NCI-H524 treated with DMSO at 0.1 percent for 48 hours (cell line): ENCODE measurements around the gene BLID.

Experiments
- DNase-seq: peaks from one replicate; lab custom pipeline; 2025; lab: John Stamatoyannopoulos, UW

Gene BLID

DNA sequence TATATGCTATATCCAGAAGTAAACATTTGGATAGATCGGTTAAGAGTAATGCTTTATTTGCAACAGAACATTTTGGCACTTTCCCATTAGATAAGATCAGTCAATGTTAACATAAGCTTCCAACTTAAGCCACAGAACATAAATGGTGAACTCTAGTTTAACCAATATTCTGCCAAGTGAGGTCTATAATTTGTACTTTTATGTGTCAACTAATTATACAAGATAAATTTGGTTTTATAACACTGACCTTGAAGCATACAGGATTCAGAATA is 23.5 kb upstream of the BLID start:
- no peak for DNase-seq

DNA sequence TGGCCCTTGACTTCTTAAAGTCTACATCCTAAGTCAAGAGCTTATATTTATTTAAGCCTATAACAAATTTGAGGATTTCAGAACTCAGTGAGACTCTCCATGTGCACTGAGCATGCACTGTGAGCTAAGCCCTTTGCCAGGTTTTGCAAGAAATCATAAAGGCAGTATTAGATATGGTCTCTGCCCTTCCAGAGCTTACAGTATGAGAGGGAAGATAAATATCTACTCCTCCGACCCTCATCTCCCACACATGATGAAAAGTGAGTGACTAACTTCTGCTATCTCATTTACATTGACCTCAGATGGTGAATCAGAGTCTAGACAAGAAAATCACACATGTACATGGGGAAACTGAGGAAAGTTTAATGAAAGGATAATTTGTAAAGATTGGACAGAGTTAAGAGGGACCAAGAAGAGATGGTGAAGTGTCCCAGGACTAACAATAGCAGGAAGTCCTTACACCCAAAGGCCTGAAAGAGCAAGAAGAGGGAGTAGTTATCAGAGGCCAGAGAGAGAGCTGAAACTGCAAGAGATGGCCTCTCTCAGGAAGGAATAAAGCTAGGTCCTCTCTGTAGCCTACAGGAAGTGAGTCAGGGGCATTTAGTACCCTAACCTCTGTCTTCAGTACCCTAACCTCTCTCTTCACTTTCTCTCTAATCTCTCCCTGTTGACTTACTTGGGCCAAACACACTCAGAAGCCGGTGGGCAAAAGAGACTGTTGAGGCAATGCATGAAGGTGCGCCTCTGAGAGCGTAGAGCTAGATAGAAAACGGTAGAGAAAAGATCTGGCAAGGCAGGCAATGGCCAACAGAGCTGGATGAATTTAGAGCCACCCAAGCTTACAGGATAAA is 23.0 kb upstream of the BLID start:
- DNase-seq = no peak

DNA sequence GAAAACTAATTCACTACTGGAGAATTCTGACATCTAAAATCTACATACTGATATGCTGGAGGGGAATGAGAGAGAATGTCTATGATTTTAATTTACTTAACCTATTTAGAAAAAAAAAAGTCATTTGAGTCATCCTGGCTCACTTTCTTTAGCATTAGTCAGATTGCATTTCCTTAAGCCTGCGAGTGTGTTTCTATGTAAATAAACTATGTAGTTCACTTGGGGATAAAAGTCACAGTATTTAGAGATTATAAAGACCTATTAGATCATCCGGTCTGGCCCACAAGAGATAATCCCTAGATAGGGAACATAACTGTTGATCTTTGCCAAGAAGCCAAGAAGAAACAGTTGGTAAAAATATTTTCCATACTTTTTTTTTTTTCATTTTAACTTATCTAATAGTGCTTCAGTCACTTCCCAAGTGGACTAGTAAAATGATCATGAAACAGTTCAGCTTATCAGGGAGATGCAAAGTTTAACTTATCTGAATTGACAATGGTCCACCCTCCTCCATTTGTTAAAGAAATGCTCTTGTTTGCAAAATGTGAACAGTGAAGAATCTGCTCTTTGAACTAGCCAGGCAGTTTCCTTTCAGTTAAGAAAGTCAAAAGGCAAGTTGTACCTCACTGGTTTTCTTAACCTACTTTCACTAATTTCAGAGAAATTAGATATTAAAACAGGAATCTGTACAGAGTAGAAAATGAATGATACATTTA is 21.2 kb upstream of the BLID start:
- no peak for DNase-seq

DNA sequence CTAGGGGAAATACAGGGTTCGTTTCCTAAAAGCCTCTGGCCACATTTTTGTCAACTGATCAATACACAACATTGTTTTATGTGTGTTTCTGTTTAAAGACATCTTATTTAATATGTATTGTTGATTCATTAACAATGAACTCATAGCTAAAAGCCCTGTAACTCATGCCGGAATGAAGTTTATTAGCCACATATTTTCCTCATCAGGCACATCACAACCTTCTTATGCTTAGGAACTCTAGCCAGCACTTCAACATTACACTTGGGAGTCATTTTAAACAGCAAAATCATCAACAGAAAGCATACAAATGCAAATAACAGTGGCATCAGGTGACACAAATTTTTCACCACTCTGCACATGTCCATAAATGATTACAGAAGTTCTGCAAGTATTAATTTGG is 15.1 kb upstream of the BLID start:
- DNase-seq = no peak

DNA sequence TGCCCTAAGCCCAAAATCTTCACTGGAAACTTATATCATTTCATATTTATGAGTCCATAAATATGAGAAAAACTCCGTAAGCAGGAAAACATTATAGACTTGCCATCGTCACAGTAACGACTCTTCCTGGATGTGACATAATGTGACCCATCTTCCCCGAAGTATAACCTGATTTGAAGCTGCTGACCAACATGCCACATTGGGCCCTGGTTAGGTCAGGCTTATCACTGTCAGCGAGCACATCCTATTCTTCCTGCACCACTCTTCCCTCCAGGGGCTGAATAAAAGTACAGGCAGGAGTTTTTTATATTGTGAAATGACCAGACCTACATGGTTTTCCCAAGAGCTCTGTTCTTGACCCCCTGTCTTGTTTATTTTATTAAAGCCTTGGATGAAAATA is 12.1 kb upstream of the BLID start:
- DNase-seq = no peak

DNA sequence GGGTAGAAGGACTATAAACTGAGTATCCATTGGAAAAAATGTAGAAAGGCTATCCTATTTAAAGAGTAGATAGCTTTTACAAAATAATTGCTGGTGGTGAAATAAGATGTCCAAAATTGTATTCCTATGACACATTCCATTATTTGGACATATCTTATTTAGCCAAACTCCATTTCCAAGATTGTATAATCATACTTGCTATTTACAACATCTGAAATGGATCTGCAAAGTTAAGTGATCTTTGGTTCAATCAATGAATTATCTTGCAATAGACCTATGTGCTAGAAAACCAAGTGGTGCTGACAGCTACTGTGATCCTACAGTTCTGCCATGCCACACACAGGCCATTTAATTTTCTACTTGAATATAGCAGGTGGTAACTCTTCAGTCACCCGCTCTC is 11.0 kb upstream of the BLID start:
- DNase-seq = no peak

DNA sequence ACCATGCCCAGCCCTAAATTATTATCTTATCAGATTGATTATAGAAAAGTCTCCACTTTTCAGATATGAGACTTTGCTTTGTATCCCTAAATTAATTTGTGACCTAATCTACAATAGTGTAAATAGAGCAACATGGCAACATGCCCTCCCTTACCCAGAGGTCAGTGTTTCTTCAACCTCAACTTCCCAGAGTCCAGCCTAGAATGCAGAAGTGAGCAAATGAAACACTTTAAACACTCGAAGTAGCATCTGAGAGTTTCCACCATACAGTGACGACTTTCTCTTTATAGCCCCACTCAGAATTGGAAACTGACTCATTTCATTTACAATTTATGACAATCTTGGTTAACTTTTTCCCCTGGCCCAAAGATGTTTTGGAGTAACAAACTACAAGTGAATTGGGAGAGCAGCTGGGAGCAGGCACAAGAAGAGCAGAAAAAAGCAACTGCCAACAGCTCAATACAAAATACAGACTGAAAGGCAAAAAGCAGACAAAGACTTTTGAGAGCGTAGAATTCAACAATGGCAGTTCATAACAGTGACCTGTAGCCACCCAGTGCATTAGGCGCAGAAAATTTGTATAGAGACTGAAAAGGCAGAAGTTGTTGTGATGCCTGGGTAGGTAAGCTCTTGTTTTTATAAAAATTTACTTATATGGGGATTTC is 10.1 kb upstream of the BLID start:
- DNase-seq = no peak

DNA sequence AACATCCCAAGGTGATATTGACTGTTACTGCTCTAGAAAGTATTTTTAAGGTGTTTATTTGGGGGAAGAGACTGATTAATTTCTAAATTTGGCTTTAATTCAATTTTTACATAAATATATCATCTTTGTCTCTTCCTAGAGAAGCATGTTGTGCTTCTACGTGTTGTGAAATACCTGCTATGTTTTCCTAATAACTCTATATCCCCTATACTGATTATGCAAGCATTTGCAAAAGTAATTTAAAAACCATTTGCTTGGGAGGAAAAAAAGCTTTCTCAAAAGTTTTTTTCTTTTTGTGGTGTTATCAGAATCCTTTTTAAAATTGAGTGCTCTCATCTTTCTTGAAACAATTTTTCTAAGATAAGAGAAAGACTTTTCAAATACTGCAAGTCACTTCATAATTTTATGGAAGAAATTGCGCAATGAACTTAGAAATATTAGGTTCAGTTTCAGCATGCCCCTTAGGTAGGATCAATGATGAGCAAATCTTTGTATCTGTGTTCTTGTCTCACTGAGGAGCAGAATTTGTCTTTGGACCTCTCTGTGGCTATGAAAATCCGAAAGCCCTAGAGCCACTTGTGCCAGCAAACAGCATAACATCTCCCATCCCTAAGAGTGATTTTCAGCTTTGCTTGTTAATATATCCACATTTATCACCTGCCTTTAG is 7.4 kb upstream of the BLID start:
- no peak for DNase-seq

DNA sequence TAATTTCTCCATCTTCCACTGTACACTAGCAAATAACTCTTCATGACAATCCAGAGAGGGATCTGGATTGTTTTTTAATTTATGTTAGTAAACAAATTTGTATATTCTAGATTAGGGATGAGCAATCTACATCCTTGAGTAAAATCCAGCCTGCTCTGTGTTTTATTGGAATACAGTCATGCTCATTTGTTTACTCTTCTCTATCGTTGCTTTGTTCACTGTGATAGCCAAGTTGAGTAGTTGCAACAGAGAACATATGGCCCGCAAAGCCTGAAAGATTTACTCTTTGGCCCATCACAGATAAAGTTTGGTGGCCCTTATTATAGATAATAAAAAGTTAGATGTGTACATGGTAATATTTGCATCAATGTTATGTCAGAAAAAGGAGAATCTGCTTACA is 6.2 kb upstream of the BLID start:
- no peak for DNase-seq

DNA sequence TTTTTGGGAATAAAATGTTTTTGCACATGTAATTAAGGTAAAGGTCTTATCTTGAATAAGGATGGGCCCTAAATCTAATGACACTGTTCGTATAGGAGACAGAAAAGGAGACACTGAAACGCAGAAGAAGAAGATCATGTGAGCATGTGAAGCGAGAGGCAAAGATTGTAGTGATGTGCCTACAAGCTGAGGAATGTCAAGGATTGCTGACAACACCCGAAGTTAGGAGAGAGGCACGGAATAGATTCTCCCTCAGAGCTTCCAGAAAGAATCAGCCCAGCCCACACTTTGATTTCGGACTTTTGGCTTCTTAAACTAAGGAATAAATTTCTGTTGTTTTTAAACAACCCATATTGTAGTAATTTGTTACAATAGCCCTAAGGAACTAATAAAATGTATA is 4.1 kb upstream of the BLID start:
- DNase-seq = no peak

DNA sequence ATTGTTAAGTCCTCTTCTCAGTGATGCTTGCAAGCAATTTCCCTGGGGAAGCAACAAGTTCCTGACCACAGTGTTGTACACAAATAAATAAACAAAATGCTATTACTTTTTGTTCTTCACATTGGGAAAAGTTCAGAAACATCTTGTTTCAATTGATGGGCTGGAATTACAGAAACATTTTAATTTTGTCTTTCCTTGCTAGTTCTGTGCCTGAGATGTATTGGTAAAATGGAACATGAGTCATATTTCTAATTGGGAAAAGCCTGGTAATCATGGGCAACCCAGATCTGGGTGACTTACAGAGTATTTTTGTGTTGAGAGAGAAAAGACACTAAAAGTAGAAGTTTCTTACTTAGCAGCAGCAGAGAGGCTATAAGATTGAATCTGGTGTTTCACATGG is 576 bp upstream of the BLID start:
- DNase-seq = no peak

DNA sequence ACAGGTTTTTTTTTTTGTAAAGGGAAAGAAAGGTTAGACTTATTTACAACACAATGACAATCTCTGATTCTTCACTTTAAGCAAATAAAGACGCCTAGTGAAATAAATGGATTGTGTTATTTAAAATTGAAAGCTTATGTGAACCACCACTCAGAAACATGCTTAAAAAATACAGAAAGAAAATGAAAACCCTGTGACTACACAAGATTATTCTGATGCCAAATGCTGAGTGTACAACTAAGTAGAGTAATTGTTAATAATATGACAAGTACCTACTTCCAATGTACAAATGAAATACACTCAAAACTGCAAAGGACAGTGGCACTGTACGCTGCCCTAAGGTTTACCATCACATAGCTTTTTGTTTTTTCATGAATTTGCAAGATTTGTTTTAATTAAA is 1.0 kb downstream of the BLID start:
- DNase-seq = no peak

DNA sequence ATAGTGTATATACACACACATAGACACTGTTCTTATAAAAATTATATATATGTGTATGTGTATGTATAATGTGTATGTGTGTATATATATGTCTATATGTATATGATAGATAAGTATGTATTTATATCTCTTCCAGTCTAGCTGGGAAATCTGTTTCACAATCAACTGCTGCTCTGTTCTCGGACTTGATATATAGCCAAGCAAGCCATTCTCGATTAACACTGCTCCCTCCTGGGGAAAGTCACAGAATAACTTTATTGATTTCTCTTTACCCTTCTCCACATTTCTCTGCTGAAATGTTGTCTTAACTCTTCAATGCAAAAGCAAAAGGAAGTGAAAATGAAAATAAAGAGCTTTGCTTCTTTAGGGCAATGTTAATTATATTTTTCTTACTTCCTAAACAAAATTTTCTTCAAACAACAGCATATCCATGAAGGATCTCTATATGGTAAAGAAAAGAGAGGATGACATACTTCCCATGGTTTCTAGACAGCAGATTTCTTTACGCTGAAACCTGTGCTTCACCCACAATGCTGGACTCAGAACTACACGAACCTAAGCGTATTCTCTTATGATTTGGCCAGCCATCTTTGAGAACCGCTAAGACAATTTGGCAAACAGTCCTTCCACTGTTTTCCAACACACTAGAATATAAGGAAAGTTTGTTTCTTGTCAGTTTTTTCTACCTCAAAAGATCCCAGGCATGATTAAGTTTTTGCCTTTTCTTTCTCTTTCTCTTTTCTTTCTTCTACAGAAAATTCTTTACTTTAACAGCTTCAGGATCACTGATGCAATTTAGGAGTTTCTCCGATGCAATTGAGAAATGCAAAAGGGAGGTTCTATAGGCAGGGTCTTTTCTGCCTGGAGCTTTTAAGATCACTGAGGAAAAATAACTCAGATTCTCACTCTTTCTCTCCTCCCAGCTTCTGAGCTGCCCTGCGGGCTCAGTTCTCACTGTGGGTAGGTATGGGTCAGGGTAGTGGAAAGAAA is 1.9 kb downstream of the BLID start:
- no peak for DNase-seq

DNA sequence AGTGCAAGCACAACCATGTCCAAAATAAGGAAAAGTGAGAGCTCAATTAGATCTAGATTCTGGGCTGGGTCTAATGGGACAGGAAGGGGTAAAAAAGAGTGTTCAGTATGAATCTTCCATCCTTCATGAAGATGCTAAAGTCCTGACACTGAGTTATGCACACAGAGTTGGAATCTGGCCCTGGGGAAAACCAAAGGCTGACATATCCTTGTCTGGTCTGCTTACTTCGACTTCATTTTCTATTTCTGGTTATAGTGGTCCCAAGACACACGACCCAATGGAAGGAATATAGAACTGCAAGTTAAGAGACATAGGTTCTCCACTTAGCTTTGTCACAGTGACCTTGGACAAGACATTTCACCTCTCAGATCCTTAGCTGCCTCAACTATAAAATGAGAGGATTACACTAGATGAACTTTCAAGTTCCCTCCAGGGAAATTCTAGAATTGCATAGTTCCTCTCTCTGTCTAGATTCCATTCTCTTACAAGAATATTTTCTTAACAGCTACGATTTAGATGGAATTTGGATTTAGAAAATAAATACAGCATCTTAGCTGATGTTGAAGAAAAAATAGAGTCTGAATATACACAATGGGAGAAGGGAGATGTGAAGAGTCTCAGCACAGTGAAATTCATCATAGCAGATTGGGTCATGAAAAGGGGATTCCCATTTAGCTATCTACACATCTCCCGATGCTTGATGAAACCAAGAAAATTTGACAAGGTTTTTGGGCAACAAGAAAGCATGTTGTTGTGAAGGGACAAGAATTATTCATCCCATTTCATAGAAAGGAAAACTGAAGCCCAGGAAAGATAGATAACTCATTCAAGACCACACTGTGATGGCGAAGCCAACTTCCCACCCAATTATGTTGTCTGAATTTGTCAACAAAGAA is 3.3 kb downstream of the BLID start:
- DNase-seq = no peak

DNA sequence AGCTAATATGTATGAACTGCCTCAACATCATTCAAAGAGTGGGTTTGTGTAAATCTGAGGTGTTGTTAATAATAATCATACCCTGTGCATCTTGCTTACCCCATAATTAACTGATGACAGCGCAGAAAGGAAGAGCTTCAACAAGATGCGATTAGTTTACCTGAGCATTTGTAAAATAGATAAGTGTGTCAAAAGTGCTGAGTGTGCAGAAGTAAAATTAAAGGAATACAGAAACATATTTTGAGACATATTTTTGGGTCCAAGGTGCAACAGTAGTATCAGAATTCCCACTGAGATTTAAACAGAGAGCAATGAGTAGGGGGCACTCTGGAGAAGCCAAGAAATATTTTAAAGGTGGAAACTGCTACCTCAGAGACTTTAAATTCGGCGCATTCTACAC is 6.1 kb downstream of the BLID start:
- no peak for DNase-seq

DNA sequence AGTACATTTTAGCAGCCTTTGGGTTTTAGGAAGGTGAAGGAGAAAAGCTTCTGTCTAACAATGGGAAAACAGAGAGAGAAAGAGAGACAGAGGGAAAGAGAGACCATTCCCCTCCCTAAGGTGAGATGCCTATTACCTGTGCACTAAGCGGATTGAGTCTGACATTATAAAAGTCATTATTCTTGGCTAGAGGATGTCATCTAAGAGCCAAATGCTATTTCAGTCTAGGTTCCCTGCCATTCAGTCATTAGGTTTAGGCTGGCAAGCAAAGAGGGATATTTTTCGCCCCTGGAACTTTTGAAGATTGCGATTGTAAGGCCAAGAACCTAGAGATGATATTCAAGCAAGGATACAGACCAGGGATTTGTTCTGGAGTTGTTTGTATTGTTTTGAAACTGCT is 7.2 kb downstream of the BLID start:
- DNase-seq = no peak

DNA sequence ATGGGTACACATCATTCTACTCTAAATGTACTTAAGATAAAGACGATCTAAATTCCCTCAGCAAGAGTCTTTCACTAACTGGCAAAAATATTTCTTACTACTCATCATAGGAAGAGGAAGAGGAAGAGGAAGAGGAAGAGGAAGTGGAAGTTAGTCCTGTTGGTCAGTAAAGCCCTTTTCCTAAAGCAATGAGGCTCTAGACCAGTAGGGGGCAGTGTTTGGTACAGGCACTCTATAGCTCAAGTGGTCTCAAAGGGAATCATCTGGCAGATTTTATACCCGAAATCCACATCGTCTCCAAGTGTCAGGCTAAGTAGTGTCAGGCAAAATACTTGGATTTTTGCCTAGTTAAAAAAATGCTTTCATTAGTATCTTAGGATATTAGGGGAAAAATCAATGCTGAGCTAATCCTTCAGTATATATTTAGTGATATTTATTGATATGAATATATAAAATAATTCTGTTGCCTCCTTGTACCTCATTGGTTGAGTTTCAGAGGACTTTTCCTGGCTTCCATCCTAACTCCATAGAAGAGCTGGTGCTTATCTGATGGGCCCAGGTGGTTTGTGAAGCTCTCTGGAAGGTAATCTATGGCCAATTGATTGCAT is 7.7 kb downstream of the BLID start:
- no peak for DNase-seq

DNA sequence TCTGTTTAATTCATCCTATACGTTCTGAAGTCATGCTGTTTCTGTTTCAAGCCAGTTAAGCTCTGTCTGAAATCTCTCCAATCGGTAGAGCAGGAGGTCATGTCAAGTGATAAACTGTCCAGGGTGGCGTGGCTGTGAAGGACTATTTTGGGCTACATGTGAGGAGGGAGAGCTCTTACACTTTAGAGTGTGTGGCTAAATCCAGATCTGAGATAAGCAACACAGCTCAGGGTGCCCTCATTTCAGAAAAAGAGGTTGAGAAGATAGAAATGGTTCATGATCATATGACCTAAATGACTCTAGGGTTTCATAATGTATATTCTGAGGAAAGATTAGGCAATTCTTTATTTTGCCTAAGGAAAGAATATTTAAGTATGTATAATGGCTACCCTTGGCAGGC is 8.4 kb downstream of the BLID start:
- DNase-seq = no peak

DNA sequence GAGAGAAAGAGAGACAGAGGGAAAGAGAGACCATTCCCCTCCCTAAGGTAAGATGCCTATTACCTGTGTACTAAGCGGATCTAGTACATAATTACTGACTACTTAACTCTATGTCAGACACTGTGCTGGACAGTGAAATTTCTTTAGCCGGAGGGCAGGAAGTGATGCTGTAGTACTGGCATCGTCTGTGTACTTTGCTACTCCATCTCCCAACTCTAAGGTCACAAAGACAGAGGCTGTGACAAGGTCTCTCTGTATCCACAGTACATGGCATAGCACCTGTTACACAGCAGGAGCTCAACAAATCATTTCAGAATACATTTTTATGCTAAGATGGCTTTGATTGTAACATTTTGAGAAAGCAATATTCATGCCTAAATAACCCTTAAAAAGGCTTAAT is 9.0 kb downstream of the BLID start:
- DNase-seq = no peak

DNA sequence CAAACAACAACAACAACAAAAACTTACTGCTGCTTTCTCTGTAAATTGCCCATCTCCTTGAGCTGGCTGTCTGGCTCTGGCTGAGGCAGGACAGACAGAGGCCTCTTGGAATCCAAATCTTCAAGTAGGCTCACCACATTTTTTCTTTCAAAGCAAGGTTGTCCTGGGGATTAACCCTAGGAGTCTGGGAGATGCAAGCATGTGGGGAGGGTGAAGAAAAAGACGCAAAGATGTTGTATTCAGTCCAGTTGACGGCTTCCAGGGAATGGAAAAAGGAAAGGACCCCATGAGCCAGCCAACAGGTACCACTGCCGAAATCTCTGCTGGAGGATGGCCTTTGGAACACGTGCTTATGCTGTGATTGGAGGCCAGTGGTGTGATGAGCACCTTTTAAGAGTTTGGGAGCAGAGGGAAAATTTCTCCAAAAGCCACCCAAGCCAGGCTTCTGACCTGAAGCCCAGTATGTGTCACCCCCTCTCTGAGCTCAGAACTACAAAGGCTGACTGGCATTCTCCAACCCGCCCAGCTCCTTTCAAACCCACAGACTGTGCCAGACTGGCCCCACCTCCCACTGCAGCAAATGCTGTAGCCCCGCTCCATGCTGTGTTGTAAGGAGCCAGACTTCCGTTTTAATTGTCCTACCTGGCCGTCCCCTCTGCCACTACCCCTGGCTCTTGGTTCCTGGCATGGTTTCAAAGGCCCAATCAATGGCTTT is 10.8 kb downstream of the BLID start:
- DNase-seq = no peak
